AG10803 (cell line): ENCODE results near the gene SMYD3.
A peak's percentile ranks its signal among the peaks of the same experiment; 100 is the strongest.

Experiments used
- DNase-seq: peaks from one replicate; pipeline ENCODE4 v3.0.0; 2010; ENCODE audit warnings: low read depth
- H3K4me3 ChIP-seq: 2 replicates; pipeline ENCODE4 v1.5.1; 2011; ENCODE audit warnings: mild to moderate bottlenecking, low read length, control low read depth
- CTCF ChIP-seq: conservative IDR thresholded peaks from 2 replicates; pipeline ENCODE4 v1.5.1; 2011; ENCODE audit warnings: mild to moderate bottlenecking, low read length, control low read depth, inconsistent platforms

The SMYD3 gene

GRCh38 chr1:245863566-245864184, 643.4 kb downstream of the SMYD3 start:
- no peak for TF ChIP-seq CTCF
- no peak for DNase-seq
- H3K4me3 ChIP-seq: no peak overlapping the region

- no peak overlapping the region for H3K4me3 ChIP-seq
- TF ChIP-seq CTCF: no peak
- DNase-seq: no peak
Observed at GRCh38 chr1:245862812-245863540, 644.1 kb downstream of the SMYD3 start.

GRCh38 chr1:245860657-245861544, 646.2 kb downstream of the SMYD3 start:
- peak; percentile 90 for DNase-seq

GRCh38 chr1:245859493-245860114, 647.5 kb downstream of the SMYD3 start:
- H3K4me3 ChIP-seq: no peak overlapping the region
- peak; percentile 38 for DNase-seq
- no peak for TF ChIP-seq CTCF

More at GRCh38 chr1:245860657-245861544, 646.2 kb downstream of the SMYD3 start:
- peak; percentile 32 for TF ChIP-seq CTCF
- no peak overlapping the region for H3K4me3 ChIP-seq

- peak; percentile 44 for TF ChIP-seq CTCF
- H3K4me3 ChIP-seq: no peak overlapping the region
- DNase-seq: no peak
Observed at GRCh38 chr1:245858722-245859492, 648.2 kb downstream of the SMYD3 start.

- TF ChIP-seq CTCF: no peak
- no peak for DNase-seq
- no peak overlapping the region for H3K4me3 ChIP-seq
Observed at GRCh38 chr1:245858022-245858721, 648.9 kb downstream of the SMYD3 start.
